Stimulated activated CD4-positive, alpha-beta T cell treated with anti-CD3 and anti-CD28 coated beads, Interleukin-1b, Interleukin-23, amount 100 ng/mL, for 48 hours (primary cell): Measurements from ENCODE around the gene MITF.

Experiments used
- DNase-seq: peaks from one replicate; pipeline ENCODE4 v3.0.0-alpha.2; 2020

MITF gene, protein sequence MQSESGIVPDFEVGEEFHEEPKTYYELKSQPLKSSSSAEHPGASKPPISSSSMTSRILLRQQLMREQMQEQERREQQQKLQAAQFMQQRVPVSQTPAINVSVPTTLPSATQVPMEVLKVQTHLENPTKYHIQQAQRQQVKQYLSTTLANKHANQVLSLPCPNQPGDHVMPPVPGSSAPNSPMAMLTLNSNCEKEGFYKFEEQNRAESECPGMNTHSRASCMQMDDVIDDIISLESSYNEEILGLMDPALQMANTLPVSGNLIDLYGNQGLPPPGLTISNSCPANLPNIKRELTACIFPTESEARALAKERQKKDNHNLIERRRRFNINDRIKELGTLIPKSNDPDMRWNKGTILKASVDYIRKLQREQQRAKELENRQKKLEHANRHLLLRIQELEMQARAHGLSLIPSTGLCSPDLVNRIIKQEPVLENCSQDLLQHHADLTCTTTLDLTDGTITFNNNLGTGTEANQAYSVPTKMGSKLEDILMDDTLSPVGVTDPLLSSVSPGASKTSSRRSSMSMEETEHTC

GRCh38 chr3:69739204-69740102 is at the start of gene MITF:
Gene MITF (plus strand): TSS chr3:69739464. CDS start chr3:69739598, 134 bp downstream.
- peak; percentile 52 for DNase-seq

GRCh38 chr3:69691860-69692259 is 47.4 kb upstream of the MITF start:
- DNase-seq, result no peak

DNA sequence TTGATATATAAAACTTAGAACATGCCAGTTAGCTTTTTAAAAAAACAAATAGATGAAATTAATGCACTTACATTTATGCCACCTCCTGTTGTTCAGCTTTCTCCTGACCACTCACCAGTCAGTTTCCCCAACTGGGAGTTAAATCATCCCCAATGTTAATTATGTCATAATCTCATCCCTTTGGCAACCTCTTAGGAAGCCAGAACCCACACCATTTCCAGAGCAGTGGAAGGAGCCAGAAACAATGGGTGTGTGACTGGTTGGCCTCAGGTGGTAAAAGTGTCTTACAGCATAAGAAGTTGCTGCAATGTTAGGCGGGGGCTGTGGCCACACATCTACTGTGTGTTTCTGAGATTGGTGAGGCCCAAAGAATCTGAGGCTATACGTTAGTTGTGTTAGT is 46.5 kb upstream of the MITF start:
- DNase-seq, result no peak

DNA sequence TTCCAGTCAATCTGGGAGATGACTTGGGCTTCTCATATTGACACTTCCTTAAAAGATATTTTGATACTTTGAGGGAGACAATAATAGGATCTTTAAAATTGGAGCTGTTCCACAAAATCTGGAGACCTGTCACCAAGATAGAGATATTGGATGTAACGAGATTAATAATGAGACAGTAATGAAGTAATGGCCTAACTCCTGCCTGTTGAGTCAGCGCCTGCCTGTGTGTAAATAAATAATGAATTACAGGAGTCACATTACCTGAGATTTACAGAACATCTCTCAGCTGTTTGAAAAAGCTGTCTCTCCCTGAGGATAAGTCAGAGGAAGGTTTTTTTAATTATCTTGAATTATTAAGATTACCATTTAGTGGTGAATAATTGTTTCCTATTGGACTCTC is 43.8 kb upstream of the MITF start:
- no peak for DNase-seq

DNA sequence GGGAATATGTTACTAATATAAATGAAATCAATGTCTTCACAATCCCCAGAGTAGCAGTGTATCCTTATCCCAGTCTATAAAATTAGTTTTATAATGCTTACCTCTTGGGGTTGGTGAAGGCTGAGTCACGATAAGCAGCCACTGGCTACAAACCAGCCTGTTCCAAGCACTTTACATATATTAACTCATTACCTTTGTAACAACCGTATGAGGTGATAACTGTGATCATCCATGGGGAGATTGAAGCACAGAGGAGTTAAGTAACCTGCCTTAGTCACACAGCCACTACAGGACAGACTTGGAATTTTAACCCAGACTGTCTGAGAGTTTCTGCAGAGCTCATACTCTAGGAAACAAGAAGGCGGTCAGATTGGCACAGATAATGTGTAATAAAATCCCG is 43.3 kb upstream of the MITF start:
- no peak for DNase-seq

DNA sequence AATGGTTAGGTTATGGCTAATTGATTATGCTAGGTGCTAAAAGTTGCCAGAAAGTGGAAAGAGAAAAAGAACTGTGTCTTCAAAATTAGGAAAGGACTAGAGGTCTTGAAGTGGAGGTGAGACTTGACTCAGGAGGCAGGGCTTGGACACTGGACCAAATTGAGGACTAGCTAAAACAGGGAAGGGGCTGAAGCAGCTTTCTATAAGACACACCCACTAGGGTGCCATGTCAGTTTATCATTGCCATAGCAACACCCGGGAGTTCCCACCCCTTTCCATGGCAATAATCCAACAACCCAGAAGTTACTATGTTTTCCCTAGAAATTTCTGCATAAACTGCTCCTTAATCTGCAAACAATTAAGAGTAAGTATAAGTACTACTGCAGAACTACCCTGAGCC is 42.9 kb upstream of the MITF start:
- DNase-seq, result no peak

- no peak for DNase-seq
Observed at GRCh38 chr3:69697381-69697780, 41.9 kb upstream of the MITF start.

DNA sequence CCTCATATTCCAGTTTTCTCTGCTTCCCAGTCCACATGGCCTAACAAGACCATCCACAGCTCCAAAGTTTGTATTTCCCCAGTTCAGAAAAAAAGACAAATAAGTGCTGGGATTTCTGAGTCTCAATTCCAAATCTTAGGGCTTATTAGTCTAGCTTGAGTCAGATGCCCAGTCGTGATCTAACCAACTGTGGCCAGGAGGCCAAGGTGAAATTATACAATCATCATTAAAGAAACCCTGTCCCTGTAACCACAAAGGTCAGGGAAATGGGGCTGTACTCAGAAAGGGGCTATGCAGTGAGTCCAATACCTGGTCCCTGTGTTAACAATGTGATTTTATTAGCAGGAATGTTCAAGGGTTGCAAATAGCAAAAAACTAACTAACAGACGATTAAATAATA is 40.5 kb upstream of the MITF start:
- no peak for DNase-seq

DNA sequence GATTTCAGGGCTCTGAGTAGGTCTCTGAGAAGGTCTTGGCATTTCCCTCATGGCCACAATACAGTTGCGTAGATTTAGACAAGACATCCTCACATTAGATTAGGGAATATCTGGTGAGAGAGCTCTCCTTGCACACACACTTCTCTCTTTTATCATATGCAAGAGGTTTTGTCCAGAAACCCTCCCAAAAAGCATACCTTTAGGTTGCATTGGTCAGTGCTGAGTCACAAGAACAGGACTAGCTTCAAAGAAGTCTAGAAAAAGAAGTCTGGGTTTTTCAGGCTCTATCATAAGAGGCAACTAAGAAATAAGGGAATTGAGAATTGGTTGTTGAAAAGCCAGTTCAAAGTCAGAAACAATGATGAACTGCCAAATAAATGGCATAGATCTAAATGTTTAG is 40.1 kb upstream of the MITF start:
- DNase-seq, result no peak

DNA sequence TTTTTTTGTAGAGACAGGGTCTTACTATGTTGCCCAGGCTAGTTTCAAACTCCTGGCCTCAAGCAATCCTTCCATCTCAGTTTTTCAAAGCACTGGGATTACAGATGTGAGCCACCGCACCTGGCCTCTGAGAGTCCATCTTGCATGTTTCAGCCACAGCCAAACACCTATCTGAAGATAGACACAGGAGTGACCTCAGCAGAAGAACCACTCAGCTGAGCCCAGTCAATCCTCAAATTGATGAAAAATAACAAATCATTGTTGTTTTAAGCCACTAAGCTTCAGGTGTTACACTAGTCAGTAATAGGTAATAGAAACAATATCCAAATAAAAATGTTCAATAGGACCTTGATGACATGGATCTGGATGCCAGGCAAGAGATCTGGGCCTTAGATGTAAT is 38.3 kb upstream of the MITF start:
- no peak for DNase-seq

DNA sequence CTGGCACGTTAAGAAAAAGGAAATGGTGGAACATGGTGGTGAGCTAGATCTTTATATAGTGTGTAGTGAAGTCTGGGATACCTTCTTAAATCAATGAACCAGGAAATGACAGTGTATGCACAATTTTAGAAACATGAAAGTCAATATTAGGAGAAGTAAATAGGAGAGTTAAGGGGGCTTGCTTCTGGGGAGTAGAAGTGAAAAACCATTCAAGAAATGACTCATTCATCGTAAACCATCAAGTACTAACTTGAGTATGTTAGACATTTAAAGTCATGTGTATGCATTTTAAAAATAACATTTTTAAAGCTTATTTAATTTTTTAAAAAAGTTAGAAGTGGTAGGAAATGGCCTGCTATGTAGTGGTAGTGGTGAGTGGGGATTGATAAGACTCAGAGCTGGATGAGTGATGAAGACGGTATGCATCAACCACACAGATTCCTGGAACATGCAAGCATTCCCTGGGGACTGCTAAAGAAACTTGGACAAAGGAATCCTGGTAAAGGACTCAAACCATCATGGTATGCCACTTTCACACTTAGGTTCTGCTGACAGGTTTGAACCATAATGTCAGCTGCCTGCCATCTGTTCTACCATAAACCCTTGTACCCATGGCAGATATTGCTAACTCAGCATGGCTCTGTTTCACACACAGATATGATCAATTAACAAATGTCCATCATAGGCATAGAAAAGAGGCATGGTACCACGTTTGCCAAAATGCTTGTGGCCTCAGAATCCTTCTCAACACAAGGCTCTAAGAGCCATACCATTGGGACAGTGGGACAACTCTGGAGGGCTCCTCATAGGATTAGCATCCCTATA is 28.9 kb upstream of the MITF start:
- no peak for DNase-seq

DNA sequence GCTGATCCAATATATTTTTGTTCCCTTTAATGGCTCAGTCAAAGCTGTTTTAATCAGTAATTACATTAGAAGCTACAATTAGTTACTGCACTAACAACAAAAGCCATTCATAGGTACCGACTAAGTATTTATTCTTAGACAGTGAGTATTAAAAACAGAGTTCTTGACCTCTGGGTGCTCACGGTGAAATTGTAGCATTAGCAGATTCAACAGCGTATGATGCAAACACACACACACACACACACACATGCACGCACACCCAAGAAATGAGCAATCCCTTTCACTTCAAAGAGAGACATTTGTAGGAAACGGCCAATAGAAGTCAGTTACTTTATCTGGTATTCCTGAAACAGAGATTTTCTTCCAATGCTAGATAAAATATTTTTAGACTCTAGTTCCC is 27.0 kb upstream of the MITF start:
- DNase-seq, result no peak

- no peak for DNase-seq
Observed at GRCh38 chr3:69712933-69713332, 26.3 kb upstream of the MITF start.

DNA sequence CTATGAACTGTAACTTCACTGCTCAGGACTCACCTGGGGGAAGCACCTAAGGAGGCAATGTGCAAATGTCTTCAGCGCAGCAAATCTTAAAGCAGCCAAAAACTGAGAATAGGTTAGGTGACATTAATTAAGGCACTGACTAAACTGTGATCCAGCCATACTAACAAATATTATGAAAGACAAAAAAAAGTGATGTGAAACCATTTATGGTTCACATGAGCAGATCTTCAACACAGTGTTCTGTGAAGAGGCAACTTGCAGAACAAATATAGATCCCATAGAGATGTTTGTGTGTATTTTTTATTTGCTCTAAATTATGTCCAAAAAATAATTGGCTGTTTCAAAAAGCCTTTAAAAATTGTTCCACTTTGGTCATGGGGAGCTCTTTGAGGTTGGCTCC is 24.1 kb upstream of the MITF start:
- DNase-seq, result no peak

- no peak for DNase-seq
Observed at GRCh38 chr3:69716119-69716518, 23.1 kb upstream of the MITF start.

- no peak for DNase-seq
Observed at GRCh38 chr3:69718866-69719586, 20.2 kb upstream of the MITF start.

- DNase-seq, result no peak
Observed at GRCh38 chr3:69719587-69720122, 19.6 kb upstream of the MITF start.

DNA sequence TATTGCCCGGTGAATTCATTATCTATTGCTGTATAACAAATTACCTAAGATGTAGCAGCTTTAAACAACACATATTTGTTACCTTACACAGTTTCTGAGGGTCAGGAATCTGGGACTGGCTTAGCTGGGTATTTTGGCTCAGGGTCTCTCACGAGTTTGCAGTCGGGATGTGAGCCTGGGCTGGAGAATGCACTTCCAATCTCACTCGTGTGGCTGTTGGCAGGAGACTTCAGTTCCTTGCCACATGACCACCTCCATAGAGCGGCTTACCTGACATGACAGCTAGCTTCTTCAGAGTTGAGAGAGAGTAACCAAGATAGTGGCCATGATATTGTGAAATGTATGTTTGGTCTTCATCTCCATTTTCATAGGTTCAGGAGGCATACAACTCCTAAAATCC is 18.4 kb upstream of the MITF start:
- no peak for DNase-seq

DNA sequence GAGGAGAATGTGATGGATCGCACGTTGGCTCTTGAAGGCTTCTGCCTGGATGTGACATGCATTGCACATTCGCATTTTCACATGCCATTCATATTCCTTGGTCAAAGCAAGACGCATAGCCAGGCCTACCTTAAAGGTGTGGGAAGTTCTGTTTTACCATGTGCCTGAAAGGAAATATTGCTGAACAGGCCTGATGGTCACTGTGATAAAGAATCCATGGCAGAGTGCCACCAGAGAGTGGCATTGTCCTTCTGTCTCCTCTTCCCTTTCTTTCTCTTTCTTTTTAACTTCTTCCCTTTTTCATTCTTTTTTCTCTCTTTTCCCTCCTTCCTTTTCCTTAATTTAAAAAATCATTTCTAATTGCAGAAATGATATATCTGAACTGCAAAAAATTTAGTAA is 15.9 kb upstream of the MITF start:
- no peak for DNase-seq

DNA sequence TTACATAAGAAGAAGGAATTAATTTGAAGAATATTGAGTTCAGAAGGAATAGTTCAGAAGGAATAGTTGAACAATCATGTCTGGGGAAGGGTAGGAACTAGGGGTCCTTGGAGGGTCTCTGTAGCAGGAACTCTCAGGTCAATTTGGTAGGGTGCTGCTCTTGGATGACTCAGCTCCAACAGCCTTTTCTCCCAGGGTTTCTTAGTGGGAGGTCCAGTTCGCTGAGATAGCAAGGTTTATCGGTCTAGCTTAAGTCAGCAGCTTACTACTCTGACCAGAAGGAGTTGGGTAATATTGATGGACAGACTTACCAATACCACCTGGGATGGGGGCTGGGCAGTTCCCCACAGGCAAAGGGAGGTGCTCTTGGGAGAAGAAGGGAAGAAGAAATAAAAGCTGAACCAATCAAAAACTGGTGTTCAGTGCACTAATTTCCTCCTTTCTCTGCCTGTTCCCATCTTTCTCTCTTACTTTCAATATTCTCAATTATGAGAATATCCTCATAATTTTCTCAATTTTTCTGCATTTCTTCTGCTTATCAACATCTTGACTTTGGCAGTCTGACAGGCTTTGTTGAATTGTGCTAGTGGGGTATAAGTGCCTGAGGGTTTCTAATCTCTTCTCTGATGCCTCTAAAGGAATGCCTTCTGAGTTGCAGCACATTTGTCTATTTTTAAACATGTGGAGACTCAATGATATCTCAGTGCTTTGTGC is 14.4 kb upstream of the MITF start:
- no peak for DNase-seq

- DNase-seq, result no peak
Observed at GRCh38 chr3:69725994-69726571, 13.2 kb upstream of the MITF start.
